Measurements from ENCODE around the gene CAMK2A.

The CAMK2A gene

DNA sequence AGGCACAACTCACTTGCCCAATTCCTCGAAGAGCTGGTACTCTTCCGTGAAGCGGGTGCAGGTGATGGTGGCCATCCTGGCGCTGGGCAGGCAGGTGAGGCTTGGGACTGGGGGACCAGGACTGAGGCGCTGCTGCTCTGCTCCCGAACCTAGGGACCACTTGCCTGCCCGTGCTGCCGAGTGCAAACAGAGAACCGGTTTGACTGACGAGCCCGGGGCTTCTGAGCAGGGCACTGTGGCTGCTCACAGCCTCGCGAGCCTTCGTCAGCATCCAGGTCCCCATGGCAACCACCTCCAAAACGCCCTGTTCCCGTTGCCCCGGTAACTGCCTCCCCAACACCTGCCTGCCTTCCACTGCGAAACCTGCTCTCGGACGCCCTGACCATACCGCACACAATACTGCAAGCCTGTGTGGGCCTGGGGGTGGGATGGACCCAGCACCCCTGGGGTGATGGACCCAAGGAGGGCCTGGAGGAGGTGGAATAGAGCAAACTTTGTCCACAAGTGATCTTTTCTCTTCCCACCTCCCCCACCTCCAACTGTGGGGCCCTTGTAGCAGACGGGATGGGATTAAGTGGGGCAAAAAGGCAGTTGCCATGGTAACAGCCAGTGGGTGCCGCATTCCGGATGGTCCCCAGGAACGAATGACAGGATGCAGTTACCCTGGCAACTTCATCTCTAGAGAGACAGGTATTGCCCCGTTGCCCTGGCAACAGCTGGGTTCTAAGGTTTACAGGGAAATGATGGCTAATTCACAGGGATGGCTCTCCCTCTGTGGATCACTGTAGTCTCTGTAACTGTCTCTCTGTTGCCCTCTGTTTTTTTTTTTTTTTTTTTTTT is at the start of gene CAMK2A:
TSS of gene CAMK2A (minus strand) at position 223 of the 840 bp plus-strand sequence. CDS start at position 75, 148 bp downstream.
- Mint-ChIP-seq H3K27ac (no peak within 1 kb of the TSS), H3K4me3 (no peak within 1 kb of the TSS), H3K9me3 (no peaks in the 10 kb centered on the region), H3K4me1 (no peaks in the 10 kb centered on the region), H3K27me3 (peaks cover 17% of the 10 kb centered on the region)
- no peak for DNase-seq
- no peak for ATAC-seq

DNA sequence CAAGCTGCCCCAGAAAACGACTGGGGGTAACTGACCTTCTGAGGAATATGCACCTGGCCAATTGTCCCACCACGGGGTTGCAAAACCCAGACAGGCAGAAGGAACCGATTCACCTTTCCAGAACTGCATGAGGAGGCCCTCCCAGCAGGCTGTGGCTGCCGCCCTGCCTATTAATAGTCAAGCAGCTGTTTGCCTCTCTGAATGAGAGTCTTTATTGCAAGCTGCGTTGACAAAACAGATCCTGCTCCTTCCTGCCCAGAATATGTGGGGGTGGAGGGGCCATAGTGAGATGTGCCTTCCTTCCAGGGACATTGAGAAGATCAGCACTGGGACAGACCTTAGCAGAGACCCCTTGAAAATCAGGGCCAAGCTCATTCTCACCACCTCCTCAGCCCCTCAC is 49.6 kb upstream of the CAMK2A start:
- peaks cover 24% of the 10 kb centered on the region for H3K4me1 Mint-ChIP-seq
- no peaks in the 10 kb centered on the region for H3K27me3 Mint-ChIP-seq
- H3K9me3 Mint-ChIP-seq = no peaks in the 10 kb centered on the region
- ATAC-seq = no peak
- DNase-seq = no peak
- no peak overlapping the region for H3K4me3 Mint-ChIP-seq
- no peak overlapping the region for H3K27ac Mint-ChIP-seq

DNA sequence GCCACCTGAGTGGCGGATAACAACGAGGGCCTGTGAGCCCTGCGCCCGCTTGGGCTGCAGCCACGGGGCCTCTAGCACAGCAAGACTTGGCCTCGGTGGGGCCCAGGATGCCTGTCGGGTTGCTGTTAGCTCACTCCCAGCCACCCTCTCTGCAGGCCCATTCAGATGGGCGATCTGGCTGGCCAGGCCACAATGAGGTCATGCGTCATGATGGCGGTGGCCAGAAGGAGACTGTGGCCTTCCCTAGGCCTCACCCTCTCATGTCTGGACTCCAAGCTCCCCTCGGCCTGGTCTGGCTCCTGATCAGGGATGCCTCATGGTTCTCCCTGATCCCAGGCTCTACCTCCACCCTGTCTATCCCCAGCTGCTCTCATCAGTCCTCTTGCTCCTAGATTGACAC is 49.0 kb upstream of the CAMK2A start:
- Mint-ChIP-seq H3K4me1 (peaks cover 24% of the 10 kb centered on the region), H3K27me3 (no peaks in the 10 kb centered on the region), H3K27ac (no peak overlapping the region), H3K9me3 (no peaks in the 10 kb centered on the region), H3K4me3 (no peak overlapping the region)
- ATAC-seq (no peak), DNase-seq (no peak)

DNA sequence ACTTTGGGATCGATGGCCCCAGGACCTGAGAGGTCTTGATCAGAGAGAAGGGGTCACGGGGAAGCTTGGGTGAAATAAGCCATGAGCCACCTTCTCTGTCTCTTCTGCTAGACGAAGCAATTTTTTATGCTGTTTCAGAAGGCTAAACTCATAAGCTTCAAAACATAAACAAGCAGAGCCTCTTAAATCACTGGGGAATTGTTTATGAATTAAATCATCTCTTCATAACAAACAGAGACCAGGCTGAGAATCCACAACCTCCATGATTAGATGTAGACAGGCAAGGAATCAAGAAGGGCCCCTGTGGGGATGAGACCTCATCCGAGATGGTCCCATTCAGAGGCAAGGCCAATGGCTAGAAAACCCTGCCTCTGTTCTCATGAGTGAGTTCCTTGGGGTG is 46.2 kb upstream of the CAMK2A start:
- Mint-ChIP-seq H3K4me3 (no peak overlapping the region), H3K27me3 (no peaks in the 10 kb centered on the region), H3K27ac (peak overlapping the region in 1 of 2 donors; percentile 20), H3K9me3 (no peaks in the 10 kb centered on the region), H3K4me1 (peaks cover 9% of the 10 kb centered on the region)
- DNase-seq (no peak), ATAC-seq (no peak)

DNA sequence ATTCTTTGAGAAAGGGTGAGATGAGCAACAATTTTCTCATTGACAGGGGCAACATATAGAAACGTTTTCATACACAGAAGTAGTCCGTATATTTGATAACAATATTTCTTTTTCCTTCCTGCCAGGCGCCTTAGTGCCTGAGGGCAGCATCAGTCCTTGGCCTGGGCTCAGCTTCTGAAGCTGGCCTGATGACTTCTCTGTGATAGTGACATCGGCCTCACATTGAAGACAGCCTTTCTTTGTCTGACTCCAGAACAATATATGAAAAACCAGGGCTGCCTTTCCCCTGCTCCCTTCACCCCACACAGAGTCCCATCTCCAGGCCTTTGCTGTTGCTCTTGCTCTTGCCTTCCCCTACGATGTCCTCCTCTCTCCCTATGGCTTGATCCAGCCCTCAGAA is 43.8 kb upstream of the CAMK2A start:
- Mint-ChIP-seq H3K4me3 (no peak overlapping the region), H3K27me3 (no peaks in the 10 kb centered on the region), H3K27ac (no peak overlapping the region), H3K9me3 (no peaks in the 10 kb centered on the region), H3K4me1 (peaks cover 9% of the 10 kb centered on the region)
- no peak for ATAC-seq
- no peak for DNase-seq

DNA sequence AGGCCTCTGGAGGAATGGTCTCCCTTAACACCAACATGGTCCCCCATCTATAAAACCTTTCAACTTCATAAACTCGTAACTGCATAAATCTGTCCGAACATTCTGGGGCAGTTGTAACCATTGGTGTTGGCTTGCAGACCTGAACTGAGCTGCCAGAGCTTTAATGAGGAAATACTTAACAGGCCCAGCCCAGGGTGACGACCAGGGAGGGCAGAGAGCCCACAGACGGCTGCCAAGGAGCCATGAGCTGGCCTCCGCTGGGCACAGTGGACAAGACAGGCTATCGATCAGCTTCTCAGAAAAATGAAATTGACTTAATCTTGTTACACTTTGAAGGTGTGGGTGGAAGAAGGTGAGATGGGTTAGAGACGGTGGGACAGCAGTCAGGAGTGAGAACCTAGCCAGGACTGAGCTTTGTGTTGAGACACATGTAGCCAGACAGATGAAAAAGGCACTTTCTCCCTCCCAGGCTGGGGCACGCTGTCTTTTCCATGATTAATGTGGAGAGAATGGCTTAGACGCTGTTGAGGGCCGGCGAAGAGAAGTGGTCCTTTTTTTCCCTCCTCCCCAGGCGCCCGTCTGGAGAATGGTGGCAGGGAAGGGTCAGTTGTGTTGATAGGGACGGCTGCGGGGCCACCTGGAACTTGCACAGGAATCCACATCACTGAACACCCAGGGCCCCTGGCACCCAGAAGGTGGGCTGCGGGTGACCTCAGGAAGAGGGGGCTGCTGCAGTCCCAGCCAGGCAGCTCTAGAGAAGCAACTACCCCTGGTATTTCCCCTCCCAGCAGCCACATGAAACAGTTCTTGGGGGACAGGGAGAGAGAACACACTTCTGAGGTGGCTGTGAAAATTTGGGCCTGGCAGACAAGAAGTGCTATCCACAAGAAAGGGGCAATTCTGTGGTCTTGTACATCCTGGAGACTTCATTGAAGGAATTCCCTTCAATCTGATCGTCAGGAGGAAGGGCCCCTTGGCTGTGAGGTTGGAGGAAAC is 40.6 kb upstream of the CAMK2A start:
- Mint-ChIP-seq H3K4me3 (no peak overlapping the region), H3K27me3 (peaks cover 7% of the 10 kb centered on the region), H3K27ac (no peak overlapping the region), H3K9me3 (no peaks in the 10 kb centered on the region), H3K4me1 (peaks cover 9% of the 10 kb centered on the region)
- no peak for ATAC-seq
- DNase-seq = no peak

DNA sequence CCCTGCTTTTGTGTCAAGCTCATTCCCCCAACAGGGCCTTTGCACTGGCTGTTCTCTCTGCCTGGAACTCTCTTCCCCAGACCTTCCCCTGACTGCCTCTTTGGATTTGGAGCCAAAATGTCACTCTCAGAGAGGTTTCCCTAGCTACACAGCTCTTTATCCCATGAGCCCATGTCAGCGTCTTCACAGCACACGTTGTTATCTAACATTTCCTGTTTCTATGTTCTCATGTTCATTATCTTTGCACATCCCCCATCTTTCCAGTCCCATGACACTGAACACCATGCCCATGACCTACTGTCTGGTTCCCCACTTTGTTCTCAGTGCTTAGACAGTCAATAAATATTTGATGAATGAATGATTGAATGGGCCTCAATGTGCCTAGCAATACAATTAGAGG is 39.5 kb upstream of the CAMK2A start:
- no peaks in the 10 kb centered on the region for H3K9me3 Mint-ChIP-seq
- no peak overlapping the region for H3K27ac Mint-ChIP-seq
- no peak for DNase-seq

DNA sequence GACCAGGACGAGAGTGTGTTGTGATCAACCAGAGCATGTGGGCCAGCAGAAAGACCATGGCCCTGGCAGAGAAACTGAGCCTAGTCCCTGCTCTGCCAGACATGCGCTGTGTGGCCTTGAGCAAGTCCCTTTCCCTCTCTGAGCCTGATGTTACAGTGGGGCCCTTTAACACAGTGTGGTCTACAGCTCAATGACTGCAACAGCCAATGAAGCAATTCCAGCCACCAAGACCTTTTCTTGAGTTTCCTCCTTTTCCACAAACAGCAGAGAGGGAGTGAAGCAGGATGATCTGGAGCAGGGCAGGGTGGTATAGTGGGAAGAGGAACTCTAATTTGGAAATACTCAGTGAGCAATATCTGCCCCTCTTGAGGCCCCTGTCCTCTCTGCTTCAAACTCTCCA is 38.9 kb upstream of the CAMK2A start:
- ATAC-seq (no peak), DNase-seq (no peak)
- Mint-ChIP-seq H3K27ac (no peak overlapping the region), H3K27me3 (peaks cover 7% of the 10 kb centered on the region), H3K4me1 (peaks cover 9% of the 10 kb centered on the region), H3K9me3 (no peaks in the 10 kb centered on the region), H3K4me3 (no peak overlapping the region)

More for the DNA sequence above, 39.5 kb upstream of the CAMK2A start:
- H3K4me1 Mint-ChIP-seq = peaks cover 9% of the 10 kb centered on the region
- H3K4me3 Mint-ChIP-seq = no peak overlapping the region
- H3K27me3 Mint-ChIP-seq = peaks cover 7% of the 10 kb centered on the region
- no peak for ATAC-seq

DNA sequence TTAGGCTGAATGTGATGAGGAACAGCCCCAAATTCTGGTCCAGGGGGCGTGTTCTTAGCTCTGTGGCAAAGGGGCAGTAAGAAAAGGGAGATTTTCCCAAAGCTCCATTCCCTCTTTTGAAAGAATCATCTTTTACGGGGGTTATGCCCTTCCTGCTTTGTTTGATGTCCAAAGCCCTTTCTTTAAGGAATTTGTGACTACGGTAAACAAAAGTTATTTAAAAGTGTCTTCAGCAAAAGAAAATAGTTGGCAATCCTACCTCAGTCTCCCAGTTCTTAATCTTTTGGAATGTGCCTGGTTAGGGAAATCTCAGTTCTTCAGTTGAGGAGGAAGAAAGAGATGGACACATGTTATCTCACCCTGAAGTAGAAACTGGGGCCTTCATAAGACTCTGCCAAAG is 37.6 kb upstream of the CAMK2A start:
- H3K4me1 Mint-ChIP-seq = peaks cover 9% of the 10 kb centered on the region
- ATAC-seq (no peak), DNase-seq (no peak)
- no peak overlapping the region for H3K4me3 Mint-ChIP-seq
- no peaks in the 10 kb centered on the region for H3K9me3 Mint-ChIP-seq
- peaks cover 7% of the 10 kb centered on the region for H3K27me3 Mint-ChIP-seq
- H3K27ac Mint-ChIP-seq = no peak overlapping the region

DNA sequence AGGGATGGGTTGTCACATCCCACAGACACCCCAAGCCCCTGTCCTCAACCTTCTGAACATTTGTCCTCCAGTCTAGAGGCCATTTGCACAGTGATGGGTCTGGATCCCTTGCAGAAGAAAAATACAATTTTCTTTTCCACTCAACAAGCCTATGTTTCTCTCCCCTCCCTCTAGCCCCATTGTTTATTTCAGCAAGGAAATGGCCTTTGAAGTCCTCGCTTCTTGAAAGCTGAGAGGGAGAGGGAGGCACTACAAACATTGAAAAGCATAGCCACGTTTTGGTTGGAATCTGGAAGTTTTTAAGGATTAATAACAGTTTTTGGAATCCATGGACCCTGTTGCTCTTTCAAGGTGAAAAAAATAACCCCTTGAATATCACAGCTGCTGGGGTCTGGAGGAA is 37.1 kb upstream of the CAMK2A start:
- no peak overlapping the region for H3K4me3 Mint-ChIP-seq
- no peaks in the 10 kb centered on the region for H3K9me3 Mint-ChIP-seq
- H3K4me1 Mint-ChIP-seq = peaks cover 9% of the 10 kb centered on the region
- H3K27me3 Mint-ChIP-seq = peaks cover 7% of the 10 kb centered on the region
- DNase-seq (no peak), ATAC-seq (no peak)
- no peak overlapping the region for H3K27ac Mint-ChIP-seq

DNA sequence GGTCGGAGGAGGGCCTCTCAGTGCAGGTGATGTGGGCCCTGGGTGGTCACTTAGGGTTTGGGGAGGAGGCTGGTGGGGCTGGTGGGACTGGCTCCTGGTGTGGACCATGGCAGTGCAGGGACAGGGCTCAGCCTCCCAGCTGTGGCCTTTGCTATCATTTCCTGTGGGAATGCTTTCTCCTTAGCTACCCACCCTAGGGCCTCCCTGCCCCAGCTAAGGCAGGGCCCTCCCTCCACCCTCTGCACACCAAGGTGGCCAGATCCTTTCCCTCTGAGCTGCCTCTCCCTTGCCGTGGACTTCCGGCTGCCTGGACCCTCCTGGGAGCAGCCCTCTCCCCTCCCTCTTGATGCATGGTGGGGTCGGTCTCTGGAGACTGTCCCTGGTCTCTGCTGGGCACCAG is 35.9 kb upstream of the CAMK2A start:
- Mint-ChIP-seq H3K4me1 (peaks cover 6% of the 10 kb centered on the region), H3K9me3 (no peaks in the 10 kb centered on the region), H3K27me3 (peaks cover 7% of the 10 kb centered on the region), H3K4me3 (no peak overlapping the region), H3K27ac (no peak overlapping the region)
- ATAC-seq (no peak), DNase-seq (no peak)

DNA sequence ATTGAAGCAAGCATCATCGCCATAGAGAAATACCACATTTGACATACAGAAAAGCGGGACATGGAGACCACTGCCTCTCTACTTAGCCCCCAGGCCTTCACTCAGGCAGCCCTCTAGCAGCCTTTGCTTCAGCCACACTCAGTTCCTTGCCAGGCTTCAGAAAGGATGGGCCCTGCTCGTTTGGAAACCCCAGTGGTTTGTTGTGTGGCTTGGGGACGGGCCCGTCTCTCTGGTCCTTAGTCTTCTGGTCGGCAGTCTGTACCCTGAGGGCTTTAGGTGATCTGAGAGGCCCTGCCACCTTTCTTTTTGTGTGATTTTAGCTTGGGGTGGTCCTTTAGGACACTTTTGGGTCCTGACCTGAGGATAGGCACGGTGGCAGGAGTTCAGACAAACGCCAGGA is 34.2 kb upstream of the CAMK2A start:
- DNase-seq = no peak
- Mint-ChIP-seq H3K4me3 (no peak overlapping the region), H3K4me1 (no peaks in the 10 kb centered on the region), H3K27me3 (peaks cover 7% of the 10 kb centered on the region), H3K9me3 (no peaks in the 10 kb centered on the region), H3K27ac (no peak overlapping the region)
- ATAC-seq = no peak

DNA sequence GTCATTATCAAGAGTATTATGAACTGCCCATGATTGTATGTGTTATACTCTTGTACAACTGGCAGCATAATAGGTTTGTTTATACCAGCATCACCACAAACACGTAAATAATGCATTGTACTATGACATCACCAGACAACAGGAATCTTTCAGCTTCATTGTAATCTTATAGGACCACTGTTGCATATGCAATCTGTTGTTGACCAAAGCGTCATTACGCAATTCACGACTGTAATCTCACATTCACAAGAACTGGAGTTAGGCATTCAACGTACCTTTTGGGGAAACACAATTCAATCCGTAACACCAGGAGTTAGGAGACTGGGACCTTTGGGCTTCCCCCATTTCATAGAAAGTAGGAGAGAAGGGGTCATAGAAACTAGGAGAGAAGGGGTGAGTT is 33.5 kb upstream of the CAMK2A start:
- no peak for DNase-seq
- Mint-ChIP-seq H3K9me3 (no peaks in the 10 kb centered on the region), H3K4me1 (no peaks in the 10 kb centered on the region), H3K27me3 (peaks cover 15% of the 10 kb centered on the region), H3K4me3 (no peak overlapping the region), H3K27ac (no peak overlapping the region)
- no peak for ATAC-seq

DNA sequence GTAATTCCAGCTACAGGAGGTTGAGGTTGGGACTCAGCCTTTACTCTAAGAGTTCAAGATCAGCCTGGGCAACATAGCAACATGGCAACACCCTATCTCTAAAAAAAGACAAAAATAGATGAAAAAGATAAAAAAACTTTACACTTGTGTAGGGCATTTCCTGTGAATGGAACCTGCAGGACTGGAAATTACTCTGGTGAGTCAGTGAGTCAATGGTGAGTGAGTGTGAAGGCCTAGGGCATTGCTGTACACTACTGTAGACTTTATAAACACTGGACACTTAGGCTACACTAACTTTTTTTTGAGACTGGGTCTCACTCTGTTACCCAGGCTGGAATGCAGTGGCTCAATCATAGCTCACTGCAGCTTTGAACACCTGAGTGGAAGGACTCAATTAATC is 32.6 kb upstream of the CAMK2A start:
- H3K4me3 Mint-ChIP-seq = no peak overlapping the region
- no peak overlapping the region for H3K27ac Mint-ChIP-seq
- ATAC-seq (no peak), DNase-seq (no peak)
- H3K27me3 Mint-ChIP-seq = peaks cover 18% of the 10 kb centered on the region
- H3K9me3 Mint-ChIP-seq = no peaks in the 10 kb centered on the region
- H3K4me1 Mint-ChIP-seq = no peaks in the 10 kb centered on the region

DNA sequence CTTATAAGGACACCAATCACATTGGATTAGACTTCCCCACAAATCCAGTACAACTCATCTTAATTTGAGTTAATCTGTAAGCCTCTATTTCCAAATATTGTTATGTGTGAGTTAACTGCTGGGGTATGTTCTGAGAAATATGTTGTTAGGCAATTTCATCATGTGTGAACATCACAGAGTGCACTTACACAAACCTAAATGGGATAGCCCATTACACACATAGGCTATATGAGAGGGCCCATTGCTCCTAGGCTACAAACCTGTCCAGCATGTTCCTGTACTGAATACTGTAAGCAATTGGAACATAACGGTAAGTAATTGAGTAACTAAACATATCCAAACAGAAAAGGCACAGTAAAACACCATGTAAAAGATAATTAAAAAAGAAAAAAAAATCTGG is 32.2 kb upstream of the CAMK2A start:
- no peak for DNase-seq
- Mint-ChIP-seq H3K9me3 (no peaks in the 10 kb centered on the region), H3K4me3 (no peak overlapping the region), H3K27ac (peak overlapping the region in 1 of 2 donors; percentile 36), H3K4me1 (no peaks in the 10 kb centered on the region), H3K27me3 (peaks cover 18% of the 10 kb centered on the region)
- ATAC-seq = no peak

DNA sequence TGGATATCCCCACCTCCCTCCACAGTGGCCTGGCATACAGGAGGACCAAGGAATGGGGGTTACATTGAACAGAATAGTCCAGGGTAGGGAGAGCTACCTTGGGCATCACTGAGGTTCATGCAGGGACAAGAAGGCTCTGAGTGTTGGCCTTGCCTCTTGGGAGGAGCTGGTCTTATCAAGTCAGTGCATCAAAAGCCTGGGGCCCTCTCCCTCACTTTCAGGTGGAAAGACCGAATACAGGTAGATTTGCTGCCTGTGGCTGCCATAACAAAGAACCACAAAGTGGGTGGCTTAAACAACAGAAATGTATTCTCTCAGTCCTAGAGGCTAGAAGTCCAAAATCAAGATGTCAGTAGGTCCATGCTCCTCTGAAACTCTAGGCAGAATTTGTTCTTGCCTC is 31.6 kb upstream of the CAMK2A start:
- ATAC-seq (no peak), DNase-seq (no peak)
- H3K4me3 Mint-ChIP-seq = no peak overlapping the region
- no peaks in the 10 kb centered on the region for H3K9me3 Mint-ChIP-seq
- peaks cover 18% of the 10 kb centered on the region for H3K27me3 Mint-ChIP-seq
- no peaks in the 10 kb centered on the region for H3K4me1 Mint-ChIP-seq
- H3K27ac Mint-ChIP-seq = no peak overlapping the region
